MM.1S (cell line): Measurements from ENCODE around the gene PPA2.

Source experiments
- DNase-seq: peaks from one replicate; pipeline ENCODE4 v3.0.0-alpha.2; 2015
- H2AFZ ChIP-seq: fragments of 300-600 bp; sonication (generic); 2 replicates; pipeline ENCODE4 v1.6.0; 2016; ENCODE audit warnings: antibody characterized with exemption, low read length
- H3F3A ChIP-seq: fragments of 300-600 bp; sonication (generic); 2 replicates; pipeline ENCODE4 v1.6.1; 2016; ENCODE audit warnings: mild to moderate bottlenecking, antibody characterized with exemption, low read length, moderate library complexity, mixed read lengths; ENCODE audit not compliant: insufficient read depth
- H3K27ac ChIP-seq: fragments of 300-600 bp; sonication (generic); 2 replicates; pipeline ENCODE4 v1.5.1; 2016; ENCODE audit warnings: mild to moderate bottlenecking, low read length
- H3K27me3 ChIP-seq: fragments of 300-600 bp; sonication (generic); replicated peaks from 2 replicates; pipeline ENCODE4 v1.6.0; 2016; ENCODE audit warnings: low read length; ENCODE audit not compliant: insufficient read depth
- H3K36me3 ChIP-seq: fragments of 300-600 bp; sonication (generic); replicated peaks from 2 replicates; pipeline ENCODE4 v1.6.1; 2016; ENCODE audit warnings: mild to moderate bottlenecking, low read length, mixed read lengths; ENCODE audit not compliant: insufficient read depth
- H3K4me1 ChIP-seq: fragments of 300-600 bp; sonication (generic); 2 replicates; pipeline ENCODE4 v1.6.1; 2016; ENCODE audit warnings: low read length, mixed read lengths
- H3K4me2 ChIP-seq: fragments of 300-600 bp; sonication (generic); 2 replicates; pipeline ENCODE4 v1.6.0; 2016; ENCODE audit warnings: low read depth, low read length
- H3K4me3 ChIP-seq: fragments of 300-600 bp; sonication (generic); 2 replicates; pipeline ENCODE4 v1.5.1; 2016; ENCODE audit warnings: low read length, mixed read lengths
- H3K79me2 ChIP-seq: fragments of 300-600 bp; sonication (generic); 2 replicates; pipeline ENCODE4 v1.6.1; 2016; ENCODE audit warnings: mixed run types, low read length, mixed read lengths
- H3K9ac ChIP-seq: fragments of 300-600 bp; sonication (generic); 2 replicates; pipeline ENCODE4 v1.6.1; 2016; ENCODE audit warnings: low read length, mixed read lengths
- H3K9me2 ChIP-seq: fragments of 300-600 bp; sonication (generic); replicated peaks from 2 replicates; pipeline ENCODE4 v1.6.1; 2016; ENCODE audit warnings: mild to moderate bottlenecking, low read length, mixed read lengths; ENCODE audit not compliant: insufficient read depth
- H3K9me3 ChIP-seq: fragments of 300-600 bp; sonication (generic); replicated peaks from 2 replicates; pipeline ENCODE4 v1.6.1; 2016; ENCODE audit warnings: mild to moderate bottlenecking, low read length, mixed read lengths; ENCODE audit not compliant: insufficient read depth
- H4K20me1 ChIP-seq: fragments of 300-600 bp; sonication (generic); 2 replicates; pipeline ENCODE4 v1.6.1; 2016; ENCODE audit warnings: mild to moderate bottlenecking, low read length, moderate library complexity, mixed read lengths; ENCODE audit not compliant: insufficient read depth
- CTCF ChIP-seq: fragments of 300-600 bp; sonication (generic); IDR thresholded peaks from 2 replicates; pipeline ENCODE4 v1.5.1; 2016; ENCODE audit warnings: antibody characterized with exemption, low read length, mixed read lengths
- EZH2 ChIP-seq: fragments of 300-600 bp; sonication (generic); optimal IDR thresholded peaks from 2 replicates; pipeline ENCODE3; 2017; ENCODE audit warnings: low read depth, mild to moderate bottlenecking, antibody characterized with exemption, low read length, mixed read lengths
- EZH2phosphoT487 ChIP-seq: fragments of 300-600 bp; sonication (generic); IDR thresholded peaks from 2 replicates; pipeline ENCODE4 v1.6.1; 2018; ENCODE audit warnings: antibody characterized with exemption, low read length

PPA2 gene

GRCh38 chr4:105327956-105328355, 145.9 kb downstream of the PPA2 start:
- Histone ChIP-seq H3K9ac (no peak overlapping the region), H4K20me1 (no peaks in the 10 kb centered on the region), H3K9me2 (no peaks in the 10 kb centered on the region), H3K4me2 (no peak overlapping the region), H3K4me3 (no peak overlapping the region), H3K36me3 (no peaks in the 10 kb centered on the region), H3K9me3 (no peaks in the 10 kb centered on the region), H3F3A (no peaks in the 10 kb centered on the region), H3K27me3 (no peaks in the 10 kb centered on the region), H2AFZ (no peak overlapping the region), H3K4me1 (no peaks in the 10 kb centered on the region), H3K27ac (no peak overlapping the region), H3K79me2 (no peaks in the 10 kb centered on the region)
- TF ChIP-seq EZH2 (no peak), EZH2phosphoT487 (no peak), CTCF (no peak)
- DNase-seq: no peak

- Histone ChIP-seq H3K4me1 (no peaks in the 10 kb centered on the region), H4K20me1 (no peaks in the 10 kb centered on the region), H3F3A (no peaks in the 10 kb centered on the region), H3K79me2 (no peaks in the 10 kb centered on the region), H3K36me3 (no peaks in the 10 kb centered on the region), H3K9me3 (no peaks in the 10 kb centered on the region), H3K4me3 (no peak overlapping the region), H2AFZ (no peak overlapping the region), H3K27ac (no peak overlapping the region), H3K4me2 (no peak overlapping the region), H3K9me2 (no peaks in the 10 kb centered on the region), H3K27me3 (no peaks in the 10 kb centered on the region), H3K9ac (no peak overlapping the region)
- TF ChIP-seq EZH2 (no peak), CTCF (no peak), EZH2phosphoT487 (no peak)
- DNase-seq: no peak
Observed at GRCh38 chr4:105327222-105327621, 146.6 kb downstream of the PPA2 start.
